Stimulated activated CD4-positive, alpha-beta T cell treated with anti-CD3 and anti-CD28 coated beads, Interleukin-4, amount 100 ng/mL, for 1 hour (primary cell): ENCODE measurements around the gene ZNF124.
A peak's percentile ranks its signal among the peaks of the same experiment; 100 is the strongest.
"Not testable (repeated sequence)": the region's sequence is repeated elsewhere in the genome, so short reads cannot be mapped to it uniquely, and the experiment has no call there.

Source experiments
- DNase-seq: peaks from one replicate; pipeline ENCODE4 v3.0.0-alpha.2; 2020

ZNF124 gene

DNA sequence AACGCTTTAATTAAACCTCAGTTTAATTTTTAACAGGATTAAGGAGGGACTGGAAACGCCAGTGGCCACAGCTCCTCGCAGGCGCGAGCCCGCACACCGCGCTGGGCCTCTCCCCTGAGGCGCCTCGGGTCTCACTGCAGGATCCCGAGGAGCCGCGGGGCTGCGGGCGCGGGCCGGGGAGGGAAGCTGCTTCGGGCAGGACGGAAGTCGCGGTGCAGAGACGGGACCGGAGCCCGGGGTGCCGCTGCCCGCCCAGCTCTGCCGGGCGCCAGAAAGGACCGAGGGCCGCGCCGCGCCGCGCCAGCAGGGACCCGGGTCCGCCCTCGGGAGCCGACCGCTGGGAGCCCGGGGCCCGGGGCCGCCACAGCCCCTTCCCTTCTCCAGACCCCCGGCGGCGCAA lies 377 bp downstream of the ZNF124 start:
- DNase-seq: not testable (repeated sequence)

DNA sequence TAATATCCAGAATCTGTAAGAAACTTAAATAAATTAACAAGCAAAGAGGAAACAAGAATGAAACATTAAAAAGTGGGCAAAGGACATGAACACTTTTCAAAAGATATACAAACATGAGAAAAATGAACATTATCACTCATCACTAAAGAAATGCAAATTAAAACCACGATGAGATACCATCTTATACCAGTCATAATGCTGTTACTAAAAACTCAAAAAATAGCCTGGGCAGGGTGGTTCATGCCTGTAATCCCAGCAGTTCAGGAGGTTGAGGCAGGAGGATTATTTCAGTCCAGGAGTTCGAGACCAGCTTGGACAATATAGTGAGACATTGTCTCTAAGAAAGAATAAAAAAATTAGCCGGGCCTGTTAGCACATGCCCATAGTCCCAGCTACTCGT lies 6.1 kb downstream of the ZNF124 start:
- DNase-seq: no peak

DNA sequence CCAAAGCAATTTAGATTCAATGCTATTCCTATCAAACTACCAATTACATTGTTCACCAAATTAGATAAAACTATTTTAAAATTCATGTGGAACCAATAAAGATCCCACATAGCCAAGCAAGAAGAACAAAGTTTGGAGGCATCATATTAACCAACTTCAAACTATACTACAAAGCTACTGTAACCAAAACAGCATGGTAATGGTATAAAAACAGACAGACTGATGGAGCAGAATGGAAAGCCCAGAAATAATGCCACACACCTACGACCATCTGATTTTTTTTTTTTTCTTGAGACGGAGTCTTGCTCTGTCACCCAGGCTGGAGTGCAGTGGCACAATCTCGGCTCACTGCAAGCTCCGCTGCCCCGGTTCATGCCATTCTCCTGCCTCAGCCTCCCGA lies 7.1 kb downstream of the ZNF124 start:
- no peak for DNase-seq

DNA sequence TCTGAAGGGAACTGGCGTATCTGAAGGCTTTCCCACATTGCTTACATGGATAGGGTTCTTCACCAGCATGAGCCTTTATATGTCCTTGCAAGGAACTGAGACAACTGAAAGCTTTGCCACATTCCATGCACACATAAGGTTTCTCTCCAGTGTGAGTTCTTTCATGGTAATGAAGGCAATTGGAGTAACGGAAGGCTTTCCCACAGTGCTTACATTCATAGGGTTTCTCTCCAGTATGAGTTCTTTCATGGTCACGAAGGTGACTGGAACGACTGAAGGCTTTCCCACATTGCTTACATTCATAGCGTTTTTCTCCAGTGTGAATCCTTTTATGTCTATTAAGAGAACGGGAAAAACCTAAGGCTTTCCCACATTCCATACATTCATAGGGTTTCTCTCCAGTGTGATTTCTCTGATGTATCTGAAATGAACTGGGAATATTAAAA lies 15.0 kb downstream of the ZNF124 start:
- DNase-seq: no peak

DNA sequence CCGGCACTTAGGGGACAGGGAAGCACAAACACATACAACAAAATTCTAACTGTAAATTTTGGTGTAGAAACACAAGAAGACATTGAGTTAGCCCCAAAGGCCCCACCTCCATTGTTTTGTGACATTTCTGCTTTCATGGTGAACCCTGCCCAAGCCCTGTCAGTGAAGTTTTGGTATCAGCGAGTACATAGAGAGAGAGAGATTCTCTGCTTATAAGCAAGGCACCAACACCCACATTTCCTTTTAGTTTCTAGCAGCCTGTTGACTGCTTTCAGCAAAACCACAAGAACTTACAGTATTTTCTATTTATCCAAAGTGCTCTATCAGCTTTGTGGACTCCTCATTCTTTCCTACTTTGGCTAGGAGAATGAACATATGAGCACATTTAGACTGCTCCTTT lies 24.0 kb downstream of the ZNF124 start:
- DNase-seq: no peak

DNA sequence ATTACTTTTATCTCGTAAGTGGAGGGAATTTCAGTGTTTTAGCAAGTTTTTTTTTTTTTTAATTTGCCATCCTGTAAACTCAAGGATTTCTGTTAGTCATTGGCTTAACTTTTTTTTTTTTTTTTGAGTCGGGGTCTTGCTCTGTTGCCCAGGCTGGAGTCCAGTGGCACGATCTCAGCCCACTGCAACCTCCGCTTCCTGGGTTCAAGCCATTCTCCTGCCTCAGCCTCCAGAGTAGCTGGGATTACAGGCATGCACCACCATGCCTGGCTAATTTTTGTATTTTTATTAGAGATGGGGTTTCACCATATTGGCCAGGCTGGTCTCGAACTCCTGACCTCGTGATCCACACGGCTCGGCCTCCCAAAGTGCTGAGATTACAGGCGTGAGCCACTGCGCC lies 24.7 kb downstream of the ZNF124 start:
- not testable (repeated sequence) for DNase-seq

DNA sequence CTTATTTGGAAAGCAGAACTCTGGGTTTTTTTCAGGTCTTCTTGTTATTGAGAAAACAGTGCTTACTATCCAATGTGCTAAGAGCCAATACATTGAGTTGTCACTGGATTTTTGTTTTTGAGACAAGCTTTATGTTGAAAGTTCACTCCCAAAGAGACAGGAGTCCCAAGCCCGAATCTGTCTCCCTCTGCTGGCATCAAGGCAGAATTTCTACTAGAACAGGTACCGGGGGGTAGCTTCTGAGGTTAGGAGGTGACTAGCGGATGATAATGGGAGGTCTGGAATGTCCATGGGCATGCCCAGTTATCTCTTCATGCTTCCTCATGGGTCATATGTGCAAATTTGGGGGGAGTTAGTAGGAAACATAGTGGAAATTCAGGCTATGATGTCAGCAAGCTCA lies 25.1 kb downstream of the ZNF124 start:
- no peak for DNase-seq

DNA sequence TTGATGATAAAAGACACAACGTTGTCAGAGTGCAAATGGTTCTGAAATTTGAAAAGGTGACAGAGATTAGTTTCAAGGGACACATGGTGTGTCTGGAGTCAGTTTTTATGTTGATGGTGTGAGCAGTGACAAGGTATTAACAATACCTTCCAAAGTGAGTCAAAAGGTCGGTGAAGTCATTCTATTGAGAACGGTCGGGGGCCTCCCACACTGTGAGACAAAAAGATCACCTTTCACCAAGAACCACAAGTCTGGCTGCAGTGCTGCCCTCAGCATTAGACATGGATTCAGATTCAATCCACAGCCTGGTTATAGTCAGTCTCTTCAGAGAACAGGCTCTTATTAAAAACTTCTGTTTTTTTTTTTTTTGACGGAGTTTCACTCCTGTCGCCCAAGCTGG lies 26.5 kb downstream of the ZNF124 start:
- DNase-seq: no peak

DNA sequence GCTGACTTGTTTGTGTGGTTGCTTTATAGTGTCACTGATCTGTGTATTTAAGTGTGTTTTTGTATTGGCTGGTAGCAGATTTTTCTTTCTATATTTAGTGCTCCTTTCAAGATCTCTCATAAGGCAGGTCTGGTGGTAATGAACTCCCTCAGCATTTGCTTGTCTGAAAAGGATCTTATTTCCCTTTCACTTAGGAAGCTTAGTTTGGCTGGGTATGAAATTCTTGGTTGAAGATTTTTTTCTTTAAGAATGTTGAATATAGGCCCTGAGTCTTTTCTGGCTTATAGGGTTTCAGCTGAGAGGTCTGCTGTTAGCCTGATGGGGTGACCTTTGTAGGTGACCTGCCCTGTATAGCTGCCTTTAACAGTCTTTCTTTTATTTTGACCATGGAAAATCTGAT lies 32.3 kb downstream of the ZNF124 start:
- DNase-seq: not testable (repeated sequence)

DNA sequence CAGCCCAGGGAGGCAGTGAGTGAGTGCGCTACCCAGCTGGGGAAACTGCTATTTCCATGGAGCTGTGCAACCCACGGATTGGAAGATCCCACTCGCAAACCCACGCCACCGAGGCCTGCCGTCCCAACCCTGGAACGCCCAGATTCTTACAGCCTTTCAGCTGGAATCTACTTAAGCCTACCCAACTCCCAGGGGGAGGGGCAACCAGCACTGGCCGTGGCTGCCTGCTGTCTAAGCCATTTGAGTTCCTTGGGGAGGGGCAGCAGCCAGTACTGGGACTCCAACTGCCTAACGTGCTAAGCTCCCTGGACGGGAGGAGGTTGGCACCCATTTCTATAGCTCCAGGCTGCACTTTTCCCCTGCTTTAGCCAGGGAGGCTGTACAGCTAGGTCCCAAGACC lies 40.6 kb downstream of the ZNF124 start:
- no peak for DNase-seq

DNA sequence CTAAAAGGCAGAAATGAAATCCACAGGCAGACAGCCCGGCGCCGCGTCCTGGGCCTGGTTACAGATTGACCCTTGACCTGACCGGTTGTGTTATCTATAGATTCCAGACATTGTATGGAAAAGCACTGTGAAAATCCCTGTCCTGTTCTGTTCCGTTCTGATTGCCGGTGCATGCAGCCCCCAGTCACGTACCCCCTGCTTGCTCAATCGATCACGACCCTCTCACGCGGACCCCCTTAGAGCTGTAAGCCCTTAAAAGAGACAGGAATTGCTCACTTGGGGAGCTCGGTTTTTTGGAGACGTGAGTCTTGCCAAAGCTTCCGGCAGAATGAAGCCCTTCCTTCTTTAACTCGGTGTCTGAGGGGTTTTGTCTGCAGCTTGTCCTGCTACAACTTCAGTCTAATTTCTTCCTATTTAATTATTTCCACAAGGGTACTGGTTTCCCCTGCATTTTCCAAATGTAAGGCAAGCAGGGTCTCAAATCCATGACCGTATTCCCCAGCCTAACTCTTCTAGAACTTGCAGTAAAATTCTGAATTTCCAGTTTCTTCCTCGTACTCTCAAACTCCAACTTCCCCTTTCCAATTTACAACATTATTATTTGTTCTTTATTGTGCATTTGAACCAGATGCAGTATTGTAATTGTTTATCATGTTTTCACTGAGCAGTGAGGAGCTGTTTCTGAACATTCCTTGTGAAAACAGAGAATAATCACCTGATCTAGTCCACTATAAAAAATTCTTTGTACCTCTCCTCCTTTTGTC lies 44.1 kb downstream of the ZNF124 start:
- not testable (repeated sequence) for DNase-seq

DNA sequence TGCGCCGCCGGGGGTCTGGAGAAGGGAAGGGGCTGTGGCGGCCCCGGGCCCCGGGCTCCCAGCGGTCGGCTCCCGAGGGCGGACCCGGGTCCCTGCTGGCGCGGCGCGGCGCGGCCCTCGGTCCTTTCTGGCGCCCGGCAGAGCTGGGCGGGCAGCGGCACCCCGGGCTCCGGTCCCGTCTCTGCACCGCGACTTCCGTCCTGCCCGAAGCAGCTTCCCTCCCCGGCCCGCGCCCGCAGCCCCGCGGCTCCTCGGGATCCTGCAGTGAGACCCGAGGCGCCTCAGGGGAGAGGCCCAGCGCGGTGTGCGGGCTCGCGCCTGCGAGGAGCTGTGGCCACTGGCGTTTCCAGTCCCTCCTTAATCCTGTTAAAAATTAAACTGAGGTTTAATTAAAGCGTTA lies 45.2 kb downstream of the ZNF124 start:
- not testable (repeated sequence) for DNase-seq

DNA sequence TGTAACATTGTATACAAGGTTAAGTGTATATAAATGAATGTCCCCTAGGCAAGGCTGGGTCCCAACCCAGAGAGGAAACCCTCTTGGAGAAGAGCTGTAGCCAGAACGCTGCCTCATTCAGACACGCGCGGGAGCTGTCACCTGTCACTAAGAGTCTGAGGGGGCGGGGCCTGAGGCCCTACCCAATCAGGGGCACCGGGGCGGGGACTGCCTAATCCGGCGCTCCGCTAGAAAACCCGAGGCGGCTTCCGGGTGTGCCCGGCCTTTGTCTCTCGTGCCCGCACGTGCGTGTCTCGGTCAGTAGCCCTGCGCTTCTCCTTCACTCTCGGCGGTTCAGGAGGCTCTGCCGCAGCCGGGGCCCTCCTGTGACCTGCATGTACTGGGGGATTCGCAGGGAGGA lies 45.7 kb downstream of the ZNF124 start:
- DNase-seq: not testable (repeated sequence)

DNA sequence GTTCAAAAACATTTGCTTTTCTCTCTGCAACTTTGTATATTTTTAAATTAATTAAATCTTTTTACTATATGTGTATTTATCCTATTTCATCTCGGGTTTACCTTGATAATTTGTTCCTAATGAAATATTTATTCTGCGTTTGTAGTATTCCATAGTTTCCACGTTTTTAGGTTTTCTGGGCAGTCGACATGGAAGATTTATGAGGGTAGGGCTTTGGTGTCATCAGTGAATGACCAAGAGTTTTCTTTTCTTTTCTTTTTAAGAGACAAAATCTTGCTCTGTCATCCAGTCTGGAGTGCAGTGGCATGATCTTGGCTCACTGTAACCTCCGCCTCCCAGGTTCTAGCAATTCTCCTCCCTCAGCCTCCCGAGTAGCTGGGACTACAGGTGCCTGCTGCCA lies 50.4 kb downstream of the ZNF124 start:
- DNase-seq: no peak

DNA sequence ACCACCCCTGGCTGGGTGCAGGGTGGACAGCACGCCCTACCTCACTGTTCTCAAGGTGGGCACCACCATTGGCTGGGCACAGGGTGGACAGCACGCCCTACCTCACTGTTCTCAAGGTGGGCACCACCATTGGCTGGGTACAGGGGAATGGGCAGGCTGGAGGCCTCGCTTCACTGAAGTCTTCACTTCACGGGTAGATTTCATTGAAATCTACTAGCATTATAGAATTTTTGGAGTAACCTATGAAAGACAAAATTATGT lies 51.5 kb downstream of the ZNF124 start:
- not testable (repeated sequence) for DNase-seq

DNA sequence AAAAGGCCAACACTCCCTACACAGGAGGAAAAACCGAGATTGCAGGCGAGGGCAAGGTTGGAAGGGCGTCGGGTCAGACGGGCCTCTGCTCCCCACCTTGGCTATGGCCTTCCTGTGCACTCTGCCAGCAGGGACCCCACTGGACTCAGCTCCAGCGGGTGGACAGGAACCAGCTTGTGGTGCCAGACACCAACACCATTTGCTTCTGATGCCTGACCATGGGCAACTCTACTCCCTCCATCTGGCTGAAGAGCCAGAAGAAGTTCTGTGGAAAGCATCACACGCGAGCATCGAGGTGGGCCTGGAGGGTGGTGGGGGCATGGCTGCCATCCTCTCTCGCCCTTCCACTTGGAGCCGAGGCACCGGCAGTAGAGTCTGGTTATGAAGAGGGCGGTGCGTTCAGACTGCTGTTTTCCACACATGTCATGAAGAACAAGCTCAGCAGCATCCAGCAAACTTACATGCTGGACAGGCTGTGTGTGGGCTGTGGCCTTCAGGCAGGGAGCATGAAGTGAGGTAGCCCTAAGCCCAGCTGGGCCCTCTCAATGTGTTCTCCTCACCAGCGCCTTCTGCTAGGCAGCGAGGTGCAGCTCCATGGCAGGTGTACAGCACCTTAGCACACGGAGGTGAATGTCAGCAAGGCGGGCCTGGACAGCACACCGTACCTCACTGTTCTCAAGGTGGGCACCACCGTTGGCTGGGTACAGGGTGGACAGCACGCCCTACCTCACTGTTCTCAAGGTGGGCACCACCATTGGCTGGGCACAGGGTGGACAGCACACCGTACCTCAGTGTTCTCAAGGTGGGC lies 52.0 kb downstream of the ZNF124 start:
- DNase-seq: no peak

DNA sequence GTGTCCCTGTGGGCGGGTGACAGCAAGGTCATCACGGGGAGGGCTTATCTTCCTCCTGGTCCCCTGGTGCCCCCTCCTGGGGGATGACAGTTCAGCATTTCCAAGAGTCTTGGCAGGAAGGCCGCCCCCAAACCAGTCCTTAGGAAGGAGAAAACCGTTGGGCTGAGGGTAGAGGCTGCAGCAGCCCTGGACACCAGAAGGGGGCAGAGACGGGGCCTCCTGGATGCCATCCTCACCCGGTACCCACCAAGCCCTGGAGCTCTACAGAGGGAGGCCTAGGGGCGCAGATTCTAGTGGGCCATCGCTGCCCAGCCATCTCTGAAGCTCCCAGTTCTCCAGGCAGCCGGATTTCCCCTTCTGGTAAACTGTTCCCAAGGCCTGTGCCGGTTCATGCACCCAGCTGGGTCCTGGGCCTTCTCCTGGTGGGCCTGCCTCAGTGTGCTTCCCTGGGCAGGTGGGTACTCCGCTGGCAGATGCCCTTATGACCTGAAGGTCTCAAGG lies 52.8 kb downstream of the ZNF124 start:
- peak; percentile 40 for DNase-seq

DNA sequence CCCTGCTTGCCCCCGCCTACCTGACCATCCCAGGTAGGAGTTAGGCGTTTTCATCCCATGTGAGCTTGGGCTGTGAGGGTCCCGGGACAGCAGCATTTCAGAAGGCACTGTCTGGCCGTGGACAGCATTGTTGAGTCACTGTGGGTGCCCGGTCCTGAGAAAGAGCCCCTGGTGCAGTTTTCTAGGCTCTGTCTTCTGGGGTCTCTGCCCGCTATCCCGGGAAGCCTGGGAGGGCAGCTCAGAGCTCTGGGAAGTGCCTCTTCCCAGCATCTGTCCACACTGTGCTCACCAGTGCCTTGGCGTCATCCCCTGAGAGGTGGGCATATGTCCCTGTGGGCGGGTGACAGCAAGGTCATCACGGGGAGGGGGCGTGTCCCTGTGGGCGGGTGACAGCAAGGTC lies 56.3 kb downstream of the ZNF124 start:
- no peak for DNase-seq

DNA sequence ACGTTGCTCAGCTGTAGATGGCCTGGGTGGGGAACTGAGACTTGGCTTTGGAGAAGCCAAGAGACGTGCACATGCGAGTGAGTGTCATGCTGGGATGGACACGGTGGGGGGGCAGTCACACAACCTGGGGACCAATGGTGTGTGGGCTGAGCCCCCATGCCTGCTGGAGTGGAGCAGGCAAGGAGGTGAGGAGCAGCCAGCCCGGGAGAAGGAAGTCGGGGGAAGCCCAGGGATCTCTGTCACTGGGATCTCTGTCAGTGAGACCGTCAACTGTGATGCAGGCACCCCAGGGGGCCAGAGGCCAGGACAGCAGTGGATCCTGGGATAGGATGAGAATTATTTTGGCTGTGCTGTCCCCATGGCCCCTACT lies 56.7 kb downstream of the ZNF124 start:
- no peak for DNase-seq

DNA sequence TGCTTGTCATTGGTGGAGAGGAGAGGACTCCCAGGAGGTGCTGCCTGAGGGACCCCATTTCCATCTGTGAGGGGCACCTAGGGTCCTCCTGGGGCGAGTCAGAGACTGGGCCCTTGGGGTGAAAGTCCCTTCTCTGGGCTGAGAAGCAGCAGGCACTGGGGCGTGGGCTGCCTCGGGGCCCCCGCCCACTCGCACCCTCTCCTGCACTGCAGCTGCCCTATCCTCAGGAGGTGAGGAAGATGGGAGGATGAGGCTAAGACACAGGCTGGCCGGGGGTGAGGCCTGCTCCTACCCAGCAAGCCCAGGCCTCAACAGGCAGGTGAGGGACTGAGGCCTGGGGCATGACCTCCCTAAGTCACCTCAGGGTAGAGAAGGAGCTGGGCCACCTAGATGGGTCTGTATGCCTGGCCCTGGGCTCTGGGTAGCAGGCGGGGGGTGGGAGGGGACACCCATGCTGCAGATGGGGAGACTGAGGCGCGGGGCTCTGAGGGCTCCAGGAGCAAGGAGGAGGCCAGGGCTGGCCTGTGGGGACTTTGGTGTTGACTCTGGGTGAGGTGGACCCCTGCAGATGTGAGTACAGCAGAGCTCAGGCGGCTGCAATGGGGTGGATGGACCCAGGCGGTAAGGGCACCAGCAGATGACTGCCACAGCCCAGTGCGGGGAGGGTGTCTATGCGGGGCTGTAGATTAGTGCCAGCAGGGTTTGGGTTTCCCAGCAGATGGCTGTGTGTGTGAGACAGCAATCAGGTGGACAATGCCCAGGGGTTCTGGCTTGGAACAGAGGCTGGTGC lies 57.3 kb downstream of the ZNF124 start:
- DNase-seq: no peak

DNA sequence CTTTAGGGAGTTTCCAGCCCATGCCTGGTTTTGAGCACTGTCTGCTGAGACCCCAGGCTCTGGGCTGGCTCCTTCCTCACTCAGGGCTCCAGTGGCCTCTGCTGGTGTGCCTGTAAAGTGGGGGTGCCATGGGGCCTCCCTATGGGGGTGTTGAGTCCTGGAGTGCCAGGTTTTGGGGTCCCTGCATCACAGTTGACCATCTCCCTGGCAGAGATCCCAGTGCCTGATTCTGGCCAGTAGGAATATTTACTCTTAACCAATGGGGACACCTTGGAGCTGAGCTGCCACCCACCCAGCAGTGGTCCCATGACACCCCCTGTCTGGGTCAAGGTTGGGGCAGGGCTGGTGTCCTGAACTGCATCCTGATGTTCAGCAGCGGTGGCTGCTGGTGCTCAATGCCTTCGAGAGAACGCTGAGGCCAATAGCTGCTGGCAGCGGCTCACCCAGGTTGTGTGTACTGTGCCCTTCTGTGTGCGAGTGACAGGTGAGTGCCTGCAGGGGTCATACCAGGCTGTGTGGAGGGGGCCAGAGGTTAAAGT lies 58.0 kb downstream of the ZNF124 start:
- DNase-seq: no peak

DNA sequence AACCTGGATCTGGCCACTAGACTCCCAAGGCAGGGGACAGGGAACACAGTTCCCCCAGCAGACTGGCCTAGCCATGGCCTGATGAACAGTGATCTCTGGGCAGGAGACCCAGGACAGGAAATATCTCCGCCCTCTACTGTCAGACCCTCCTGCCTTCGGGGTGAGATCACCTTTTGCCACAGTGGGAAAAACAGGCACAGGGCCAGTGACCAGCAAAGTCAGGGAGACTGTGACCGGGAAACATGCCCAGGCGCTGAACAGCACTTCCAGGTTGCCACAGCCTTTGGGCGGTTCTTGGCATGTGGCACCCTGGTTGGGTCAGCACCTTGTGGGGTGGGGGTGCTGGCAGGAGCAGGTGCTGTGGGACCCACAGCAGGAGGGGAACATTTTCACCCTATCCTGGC lies 58.7 kb downstream of the ZNF124 start:
- no peak for DNase-seq

DNA sequence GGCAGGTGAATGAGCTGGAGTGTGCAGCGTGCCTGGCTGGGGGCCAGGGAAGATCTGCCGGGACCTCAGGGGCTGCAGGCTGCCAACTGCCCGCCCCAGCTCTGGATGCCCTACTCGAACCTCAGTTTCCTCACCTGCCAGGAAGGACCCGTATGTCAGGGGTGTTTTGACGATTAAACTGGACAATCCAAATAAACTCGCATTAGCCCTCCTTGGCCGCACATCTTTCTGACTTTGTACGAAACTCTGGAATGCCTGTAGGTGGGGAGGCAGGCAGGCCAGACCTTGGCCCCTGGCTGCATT lies 59.4 kb downstream of the ZNF124 start:
- no peak for DNase-seq
